MCF 10A (cell line): ENCODE results near the gene MAD1L1. TPM values are rescaled to one million over a fixed set of nuclear protein-coding genes. Genes with fewer than 3 reads are reported as not detected.

Experiments used
- BruUV-seq: library from RNA; stranded (reverse); fragments of 400-500 nt; replicated peaks from 2 replicates; lab custom pipeline; 2021; lab: Mats Ljungman, UMichigan
- CTCF ChIA-PET: fragments of 300-600 bp; sonication (Branson Sonifier 250); formaldehyde crosslinking; extraction: SDS; loops from one replicate; lab custom pipeline; 2021; ENCODE audit warnings: antibody characterized with exemption, inconsistent platforms; lab: Yijun Ruan, JAX
- POLR2A ChIA-PET: fragments of 300-600, 350-650 bp; sonication (Branson Sonifier 250); formaldehyde crosslinking; extraction: SDS; loops from one replicate; lab custom pipeline; 2020; ENCODE audit warnings: antibody characterized with exemption, inconsistent platforms; lab: Yijun Ruan, JAX
- DNase-seq: peaks from one replicate; pipeline ENCODE4 v3.0.0-alpha.2; 2018; ENCODE audit not compliant: unreplicated experiment
- H3K27ac Mint-ChIP-seq: one replicate; pipeline ENCODE4 v1.8.0; 2022; ENCODE audit warnings: mild to moderate bottlenecking, low read depth, mixed read lengths; ENCODE audit not compliant: unreplicated experiment
- H3K27me3 Mint-ChIP-seq: one replicate; pipeline ENCODE4 v1.8.0; 2022; ENCODE audit warnings: mixed read lengths; ENCODE audit not compliant: insufficient read depth, unreplicated experiment
- H3K36me3 Mint-ChIP-seq: one replicate; pipeline ENCODE4 v1.8.0; 2022; ENCODE audit warnings: mild to moderate bottlenecking, moderate library complexity, mixed read lengths; ENCODE audit not compliant: insufficient read depth, unreplicated experiment
- H3K4me1 Mint-ChIP-seq: one replicate; pipeline ENCODE4 v1.8.0; 2022; ENCODE audit warnings: mixed read lengths; ENCODE audit not compliant: insufficient read depth, unreplicated experiment
- H3K4me3 Mint-ChIP-seq: one replicate; pipeline ENCODE4 v1.8.0; 2022; ENCODE audit warnings: mild to moderate bottlenecking, moderate library complexity, mixed read lengths; ENCODE audit not compliant: unreplicated experiment
- H3K9me3 Mint-ChIP-seq: one replicate; pipeline ENCODE4 v1.8.0; 2022; ENCODE audit warnings: mixed read lengths; ENCODE audit not compliant: unreplicated experiment
- CTCF ChIP-seq: fragments of 200-600 bp; IDR thresholded peaks from one replicate; pipeline ENCODE4 v1.8.0; 2022; ENCODE audit warnings: antibody characterized with exemption, mild to moderate bottlenecking; ENCODE audit not compliant: unreplicated experiment
- intact Hi-C: fragments of 100-400 bp; cut with micrococcal nuclease; formaldehyde crosslinking; loops from 2 replicates; pipeline ENCODE4 v1.14.1; 2022
- total RNA-seq: library from RNA; stranded (reverse); gene quantifications from 2 replicates; pipeline ENCODE4 v1.2.3, GENCODE V29; 2022

The MAD1L1 gene
- total RNA-seq, 1 experiment from 2014 or later, result 25.2 TPM

DNA sequence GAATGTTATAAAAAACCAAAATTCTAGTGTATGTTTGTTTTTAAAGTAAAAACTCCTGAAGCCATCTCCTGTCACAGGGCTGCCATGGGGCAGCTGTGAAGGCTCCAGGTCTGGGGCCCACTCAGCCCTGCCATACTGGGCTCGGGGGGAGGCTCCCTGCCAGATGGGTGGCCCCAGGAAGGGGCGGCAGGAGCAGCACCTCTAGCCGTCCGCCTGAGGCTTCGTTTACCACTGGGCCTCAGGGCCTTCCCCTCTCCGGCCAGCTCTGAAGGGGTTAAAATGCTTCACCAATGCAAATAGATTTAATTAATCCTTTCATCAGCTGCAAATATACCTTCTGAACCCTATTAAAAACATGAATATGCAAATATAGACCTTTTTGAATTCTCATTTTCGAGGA is 423.7 kb downstream of the MAD1L1 start:
- H3K4me3 Mint-ChIP-seq, result no peak overlapping the region
- H3K27ac Mint-ChIP-seq, result no peak overlapping the region
- no peaks in the 10 kb centered on the region for H3K9me3 Mint-ChIP-seq
- ChIA-PET CTCF (no interaction called here), POLR2A (no interaction called here)
- no peaks in the 10 kb centered on the region for H3K4me1 Mint-ChIP-seq
- no peak for TF ChIP-seq CTCF
- H3K36me3 Mint-ChIP-seq, result no peaks in the 10 kb centered on the region
- no peak for DNase-seq
- no TSS peak for BruUV-seq
- intact Hi-C loops, result no loop called here
- H3K27me3 Mint-ChIP-seq, result no peaks in the 10 kb centered on the region

- Mint-ChIP-seq H3K36me3 (no peaks in the 10 kb centered on the region), H3K4me3 (no peak overlapping the region), H3K27ac (no peak overlapping the region), H3K9me3 (no peaks in the 10 kb centered on the region), H3K27me3 (peaks cover 5% of the 10 kb centered on the region), H3K4me1 (no peaks in the 10 kb centered on the region)
- POLR2A ChIA-PET, result no interaction called here
- TF ChIP-seq CTCF, result no peak
- no peak for DNase-seq
- CTCF ChIA-PET, result no interaction called here
- no TSS peak for BruUV-seq
- intact Hi-C loops, result no loop called here
These were observed 424.7 kb downstream of the MAD1L1 start for GRCh38 chr7:1807821-1808600.

GRCh38 chr7:1806354-1806753 is 426.4 kb downstream of the MAD1L1 start:
- BruUV-seq, result no TSS peak
- Mint-ChIP-seq H3K27me3 (peaks cover 14% of the 10 kb centered on the region), H3K4me1 (no peaks in the 10 kb centered on the region), H3K4me3 (no peak overlapping the region), H3K27ac (no peak overlapping the region), H3K9me3 (no peaks in the 10 kb centered on the region), H3K36me3 (no peaks in the 10 kb centered on the region)
- TF ChIP-seq CTCF, result no peak
- intact Hi-C loops, result no loop called here
- CTCF ChIA-PET, result no interaction called here
- DNase-seq, result no peak
- POLR2A ChIA-PET, result no interaction called here

DNA sequence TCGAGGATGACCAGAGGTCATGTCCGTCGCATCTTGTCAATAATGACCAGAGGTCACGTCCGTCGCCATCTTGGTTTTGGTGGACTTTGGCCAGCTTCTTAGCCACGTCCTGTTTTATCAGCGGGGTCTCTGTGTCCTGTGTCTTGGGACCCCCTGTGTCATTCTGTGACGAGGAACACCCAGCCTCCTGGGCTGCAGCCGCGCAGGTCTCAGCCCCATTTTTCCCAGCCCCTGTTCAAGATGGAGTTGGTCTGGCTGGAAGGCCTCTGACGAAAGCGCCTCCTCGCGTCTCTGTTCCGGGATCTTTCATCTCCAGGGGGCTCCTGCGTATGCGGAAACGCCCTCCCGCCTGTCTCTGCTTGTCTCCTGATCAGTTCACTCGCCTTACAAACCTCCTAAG is 428.4 kb downstream of the MAD1L1 start:
- Mint-ChIP-seq H3K9me3 (no peaks in the 10 kb centered on the region), H3K27me3 (peaks cover 14% of the 10 kb centered on the region), H3K4me3 (no peak overlapping the region), H3K36me3 (no peaks in the 10 kb centered on the region), H3K27ac (no peak overlapping the region), H3K4me1 (no peaks in the 10 kb centered on the region)
- DNase-seq, result no peak
- ChIA-PET CTCF (no interaction called here), POLR2A (no interaction called here)
- TF ChIP-seq CTCF, result no peak
- intact Hi-C loops, result no loop called here
- no TSS peak for BruUV-seq
